Measurements from ENCODE around the gene TMEM94. TPM values are rescaled to one million over a fixed set of nuclear protein-coding genes. Genes with fewer than 3 reads are reported as not detected.
A peak's percentile ranks its signal among the peaks of the same experiment; 100 is the strongest.

The TMEM94 gene
- total RNA-seq, 3 donors from 2014 or later: 73.5 to 114 (median 108) TPM

DNA sequence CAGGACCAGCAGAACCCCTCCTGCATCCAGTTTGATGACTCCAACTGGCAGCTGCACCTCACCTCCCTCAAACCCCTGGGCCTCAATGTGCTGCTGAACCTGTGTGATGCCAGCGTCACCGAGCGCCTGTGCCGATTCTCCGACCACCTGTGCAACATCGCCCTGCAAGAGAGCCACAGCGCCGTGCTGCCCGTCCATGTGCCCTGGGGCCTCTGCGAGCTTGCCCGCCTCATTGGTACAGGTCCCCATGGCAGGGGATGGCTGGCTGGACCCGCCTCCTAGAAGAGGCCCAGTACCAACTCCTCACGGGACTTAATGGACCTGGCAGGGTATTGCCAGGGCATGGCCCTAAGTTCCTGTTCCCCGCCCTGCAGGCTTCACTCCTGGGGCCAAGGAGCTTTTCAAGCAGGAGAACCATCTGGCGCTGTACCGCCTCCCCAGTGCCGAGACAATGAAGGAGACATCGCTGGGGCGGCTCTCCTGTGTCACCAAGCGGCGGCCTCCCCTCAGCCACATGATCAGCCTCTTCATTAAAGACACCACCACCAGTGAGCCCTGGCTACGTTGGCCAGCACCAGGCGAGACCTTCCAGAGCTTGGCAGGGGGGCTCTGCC lies 36.2 kb downstream of the TMEM94 start:
- DNase-seq (peak in 1 of 3 donors; percentile 50), ATAC-seq (no peak)
- intact Hi-C loops (cut with DNase I, micrococcal nuclease): no loop called here
- H3K36me3 ChIP-seq (ENCODE audit: low read depth): no peaks in the 10 kb centered on the region
- no peak overlapping the region for H3K4me3 ChIP-seq
- TF ChIP-seq, protein P1, sequence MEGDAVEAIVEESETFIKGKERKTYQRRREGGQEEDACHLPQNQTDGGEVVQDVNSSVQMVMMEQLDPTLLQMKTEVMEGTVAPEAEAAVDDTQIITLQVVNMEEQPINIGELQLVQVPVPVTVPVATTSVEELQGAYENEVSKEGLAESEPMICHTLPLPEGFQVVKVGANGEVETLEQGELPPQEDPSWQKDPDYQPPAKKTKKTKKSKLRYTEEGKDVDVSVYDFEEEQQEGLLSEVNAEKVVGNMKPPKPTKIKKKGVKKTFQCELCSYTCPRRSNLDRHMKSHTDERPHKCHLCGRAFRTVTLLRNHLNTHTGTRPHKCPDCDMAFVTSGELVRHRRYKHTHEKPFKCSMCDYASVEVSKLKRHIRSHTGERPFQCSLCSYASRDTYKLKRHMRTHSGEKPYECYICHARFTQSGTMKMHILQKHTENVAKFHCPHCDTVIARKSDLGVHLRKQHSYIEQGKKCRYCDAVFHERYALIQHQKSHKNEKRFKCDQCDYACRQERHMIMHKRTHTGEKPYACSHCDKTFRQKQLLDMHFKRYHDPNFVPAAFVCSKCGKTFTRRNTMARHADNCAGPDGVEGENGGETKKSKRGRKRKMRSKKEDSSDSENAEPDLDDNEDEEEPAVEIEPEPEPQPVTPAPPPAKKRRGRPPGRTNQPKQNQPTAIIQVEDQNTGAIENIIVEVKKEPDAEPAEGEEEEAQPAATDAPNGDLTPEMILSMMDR (IDR thresholded peaks at IDR 0.05): no peak
- H3K4me1 ChIP-seq (ENCODE audit: low read depth): peaks cover 7% of the 10 kb centered on the region
- H3K9me3 ChIP-seq: no peaks in the 10 kb centered on the region

- peak in 1 of 3 donors; percentile 34 for DNase-seq
- Histone ChIP-seq H3K36me3 (ENCODE audit: low read depth) (no peaks in the 10 kb centered on the region), H3K4me3 (no peak overlapping the region), H3K9me3 (no peaks in the 10 kb centered on the region), H3K4me1 (ENCODE audit: low read depth) (peaks cover 7% of the 10 kb centered on the region)
- TF ChIP-seq, protein P1 (IDR thresholded peaks at IDR 0.05): no peak
- ATAC-seq: no peak
- intact Hi-C loops (cut with DNase I, micrococcal nuclease): no loop called here
These were observed 37.2 kb downstream of the TMEM94 start for GRCh38 chr17:75493476-75494129.

DNA sequence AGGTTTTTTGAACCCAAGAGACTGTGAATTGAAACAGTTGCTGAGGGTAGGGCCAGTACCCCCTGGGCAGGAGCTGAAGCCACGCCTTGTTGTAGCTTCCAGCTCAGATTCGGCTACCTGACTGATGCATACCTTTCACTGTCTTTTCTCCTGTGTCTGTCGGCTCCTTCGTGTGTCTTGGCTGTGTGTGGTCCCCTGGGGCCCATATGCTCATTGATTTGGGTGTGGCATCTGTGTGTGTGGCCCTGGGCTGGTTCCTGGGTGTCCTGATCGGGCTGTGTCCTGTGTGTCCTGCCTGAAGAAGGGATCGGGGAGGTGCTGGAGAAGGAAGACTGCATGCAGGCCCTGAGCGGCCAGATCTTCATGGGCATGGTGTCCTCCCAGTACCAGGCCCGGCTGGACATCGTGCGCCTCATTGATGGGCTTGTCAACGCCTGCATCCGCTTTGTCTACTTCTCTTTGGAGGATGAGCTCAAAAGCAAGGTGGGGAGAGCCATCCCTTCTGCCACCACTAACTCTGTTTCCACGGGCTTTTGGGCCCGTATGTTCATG lies 38.0 kb downstream of the TMEM94 start:
- Histone ChIP-seq H3K4me3 (no peak overlapping the region), H3K4me1 (ENCODE audit: low read depth) (peaks cover 7% of the 10 kb centered on the region), H3K36me3 (ENCODE audit: low read depth) (no peaks in the 10 kb centered on the region), H3K9me3 (no peaks in the 10 kb centered on the region)
- intact Hi-C loops (cut with DNase I, micrococcal nuclease): no loop called here
- DNase-seq (no peak), ATAC-seq (no peak)
- TF ChIP-seq, protein P1 (IDR thresholded peaks at IDR 0.05): no peak

DNA sequence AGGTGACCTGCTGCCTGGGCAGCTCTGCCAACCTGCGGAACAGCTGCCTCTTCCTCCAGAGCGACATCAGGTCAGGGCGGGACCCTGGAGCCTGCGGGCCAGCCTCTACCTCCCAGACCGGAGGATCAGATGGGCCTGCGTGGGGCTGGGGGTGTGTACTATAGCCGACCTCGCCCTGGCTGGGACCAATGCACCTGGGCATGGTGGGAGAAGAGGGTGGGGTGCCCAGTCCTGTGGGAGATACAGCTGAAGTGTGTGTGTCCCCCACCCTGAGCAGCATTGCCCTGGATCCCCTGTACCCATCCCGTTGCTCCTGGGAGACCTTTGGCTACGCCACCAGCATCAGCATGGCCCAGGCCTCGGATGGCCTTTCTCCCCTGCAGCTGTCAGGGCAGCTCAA lies 39.6 kb downstream of the TMEM94 start:
- peak in 1 of 3 donors; percentile 39 for DNase-seq
- intact Hi-C loops (cut with DNase I, micrococcal nuclease): no loop called here
- Histone ChIP-seq H3K36me3 (ENCODE audit: low read depth) (no peaks in the 10 kb centered on the region), H3K9me3 (no peaks in the 10 kb centered on the region), H3K4me1 (ENCODE audit: low read depth) (no peaks in the 10 kb centered on the region), H3K4me3 (no peak overlapping the region)
- no peak for ATAC-seq
- TF ChIP-seq, protein P1 (IDR thresholded peaks at IDR 0.05): no peak

- H3K4me1 ChIP-seq (ENCODE audit: low read depth): no peaks in the 10 kb centered on the region
- H3K36me3 ChIP-seq (ENCODE audit: low read depth): no peaks in the 10 kb centered on the region
- no peak for ATAC-seq
- no peak for DNase-seq
- H3K9me3 ChIP-seq: no peaks in the 10 kb centered on the region
- intact Hi-C loops (cut with DNase I, micrococcal nuclease): no loop called here
- H3K4me3 ChIP-seq: no peak overlapping the region
- TF ChIP-seq, protein P1 (IDR thresholded peaks at IDR 0.05): no peak
These were observed 41.7 kb downstream of the TMEM94 start for GRCh38 chr17:75498039-75498725.
